H1 (cell line): ENCODE measurements around the gene FCF1. TPM values are rescaled to one million over a fixed set of nuclear protein-coding genes. Genes with fewer than 3 reads are reported as not detected.

Experiments used
- CTCF ChIA-PET: fragments of 300-600 bp; sonication (Branson Sonifier 250); formaldehyde crosslinking; loops from one replicate; lab custom pipeline; 2021; ENCODE audit not compliant: partially characterized antibody; lab: Charles Lee
- POLR2A ChIA-PET: fragments of 300-600 bp; sonication (Branson Sonifier 250); formaldehyde crosslinking; loops from one replicate; lab custom pipeline; 2021; ENCODE audit warnings: inconsistent platforms; ENCODE audit not compliant: partially characterized antibody; lab: Charles Lee
- DNase-seq, 2 experiments: peaks; one replicate each; pipeline versions ENCODE4 v3.0.0 to v3.0.0-alpha.2; 2010 to 2022; ENCODE audit warnings: low spot score in 2 of 2, low read depth in 1 of 2, mixed read lengths in 1 of 2
- FAIRE-seq: peaks from 2 replicates; lab custom pipeline; 2011; peaks lifted over from hg19 to GRCh38; lab: Jason Lieb, UNC
- H2AFZ ChIP-seq: 2 replicates; pipeline ENCODE4 v1.8.1; 2012; ENCODE audit warnings: low read length, inconsistent platforms
- H2AK5ac ChIP-seq: 2 replicates; pipeline ENCODE4 v1.6.1; 2013; ENCODE audit warnings: low read depth, low read length
- H2BK120ac ChIP-seq: replicated peaks from 2 replicates; pipeline ENCODE3; 2013; ENCODE audit warnings: low read depth, low read length, inconsistent platforms
- H2BK12ac ChIP-seq: 2 replicates; pipeline ENCODE4 v1.6.1; 2013; ENCODE audit warnings: low read depth, low read length
- H2BK15ac ChIP-seq: 2 replicates; pipeline ENCODE4 v1.6.1; 2013; ENCODE audit warnings: low read length
- H2BK20ac ChIP-seq: 2 replicates; pipeline ENCODE4 v1.6.1; 2013; ENCODE audit warnings: low read length
- H2BK5ac ChIP-seq: 2 replicates; pipeline ENCODE4 v1.6.1; 2013; ENCODE audit warnings: low read depth, low read length
- H3K14ac ChIP-seq: 2 replicates; pipeline ENCODE4 v1.6.1; 2013; ENCODE audit warnings: inconsistent platforms; ENCODE audit not compliant: insufficient read length
- H3K18ac ChIP-seq: 2 replicates; pipeline ENCODE4 v1.6.1; 2013; ENCODE audit warnings: low read length; ENCODE audit errors: extremely low read depth
- H3K23ac ChIP-seq: 2 replicates; pipeline ENCODE4 v1.6.1; 2013; ENCODE audit warnings: inconsistent platforms; ENCODE audit not compliant: insufficient read length
- H3K23me2 ChIP-seq: 2 replicates; pipeline ENCODE4 v1.6.1; 2013; ENCODE audit warnings: low read depth, low read length
- H3K27ac ChIP-seq: 2 replicates; pipeline ENCODE4 v1.6.1; 2011; ENCODE audit warnings: low read depth, low read length, inconsistent platforms
- H3K27me3 ChIP-seq, 4 experiments: replicated peaks in 1 of 4; 1 replicate in 1 of 4; 2 replicates in 3 of 4; pipeline versions ENCODE4 v1.6.1 to v1.8.1; 2011 to 2013; ENCODE audit warnings: low read length in 3 of 4, mild to moderate bottlenecking in 3 of 4, inconsistent platforms in 2 of 4, mixed read lengths in 2 of 4, moderate library complexity in 1 of 4; ENCODE audit not compliant: control insufficient read depth in 3 of 4, insufficient read depth in 3 of 4; ENCODE audit errors: extremely low read depth in 1 of 4
- H3K36me3 ChIP-seq, 4 experiments: 2 replicates each; pipeline versions ENCODE4 v1.6.1 to v1.8.1; 2011 to 2013; ENCODE audit warnings: mild to moderate bottlenecking in 4 of 4, low read length in 3 of 4, moderate library complexity in 2 of 4, control low read depth in 1 of 4, inconsistent platforms in 1 of 4; ENCODE audit not compliant: insufficient read depth in 4 of 4, control insufficient read depth in 2 of 4
- H3K4ac ChIP-seq: replicated peaks from 2 replicates; pipeline ENCODE3; 2013; ENCODE audit warnings: low read length, low read depth, mixed read lengths, inconsistent platforms; ENCODE audit not compliant: insufficient read length
- H3K4me1 ChIP-seq, 4 experiments: replicated peaks in 1 of 4; 1 replicate in 1 of 4; 2 replicates in 3 of 4; pipeline versions ENCODE4 v1.6.1 to v1.8.1; 2011 to 2013; ENCODE audit warnings: low read length in 3 of 4, inconsistent platforms in 2 of 4, mixed read lengths in 1 of 4; ENCODE audit not compliant: insufficient read depth in 4 of 4, control insufficient read depth in 3 of 4
- H3K4me2 ChIP-seq, 2 experiments: 2 replicates each; pipeline versions ENCODE4 v1.6.1 to v1.8.1; 2011 to 2013; ENCODE audit warnings: low read depth in 2 of 2, low read length in 2 of 2, control low read depth in 1 of 2, inconsistent platforms in 1 of 2, mild to moderate bottlenecking in 1 of 2; ENCODE audit not compliant: insufficient read depth in 1 of 2
- H3K4me3 ChIP-seq, 4 experiments: fragments of 200-600, 300-600 bp in 1 of 4; sonication (generic), shearing (Covaris generic), sonication (Bioruptor Twin) in 1 of 4; 2 replicates each; pipeline versions ENCODE4 v1.5.1 to v1.8.1; 2011 to 2016; ENCODE audit warnings: low read length in 4 of 4, low read depth in 3 of 4, control low read depth in 2 of 4, inconsistent platforms in 2 of 4, mild to moderate bottlenecking in 2 of 4, mixed read lengths in 1 of 4, moderate library complexity in 1 of 4; ENCODE audit not compliant: insufficient read depth in 2 of 4; ENCODE audit errors: extremely low read depth in 1 of 4
- H3K56ac ChIP-seq: replicated peaks from 2 replicates; pipeline ENCODE3; 2013; ENCODE audit warnings: low read depth, mild to moderate bottlenecking, mixed read lengths, low read length, inconsistent platforms; ENCODE audit not compliant: insufficient read length
- H3K79me1 ChIP-seq: 2 replicates; pipeline ENCODE4 v1.6.1; 2013; ENCODE audit warnings: low read depth, low read length, control low read depth
- H3K79me2 ChIP-seq, 2 experiments: 2 replicates each; pipeline versions ENCODE4 v1.6.1 to v1.8.1; 2012 to 2013; ENCODE audit warnings: low read length in 2 of 2, mild to moderate bottlenecking in 2 of 2, inconsistent platforms in 1 of 2; ENCODE audit not compliant: insufficient read depth in 2 of 2, control insufficient read depth in 1 of 2
- H3K9ac ChIP-seq, 4 experiments: replicated peaks in 1 of 4; 1 replicate in 1 of 4; 2 replicates in 3 of 4; pipeline versions ENCODE4 v1.6.1 to v1.8.1; 2011 to 2013; ENCODE audit warnings: low read depth in 3 of 4, low read length in 3 of 4, control low read depth in 2 of 4, mild to moderate bottlenecking in 2 of 4, moderate library complexity in 2 of 4, inconsistent platforms in 1 of 4; ENCODE audit errors: extremely low read depth in 1 of 4
- H3K9me3 ChIP-seq, 2 experiments: 2 replicates each; pipeline versions ENCODE4 v1.6.1 to v1.8.1; 2012 to 2013; ENCODE audit warnings: mild to moderate bottlenecking in 2 of 2, moderate library complexity in 2 of 2, control low read depth in 1 of 2, inconsistent platforms in 1 of 2, low read depth in 1 of 2, low read length in 1 of 2, mixed read lengths in 1 of 2; ENCODE audit not compliant: insufficient read depth in 2 of 2
- H4K20me1 ChIP-seq, 2 experiments: replicated peaks in 1 of 2; 2 replicates each; pipeline versions ENCODE3 to v1.8.1; 2011 to 2013; ENCODE audit warnings: inconsistent platforms in 2 of 2, low read length in 2 of 2, mild to moderate bottlenecking in 1 of 2; ENCODE audit not compliant: insufficient read depth in 2 of 2, control insufficient read depth in 1 of 2
- H4K5ac ChIP-seq: 2 replicates; pipeline ENCODE4 v1.6.1; 2013; ENCODE audit warnings: low read length, low read depth, mixed read lengths, inconsistent platforms; ENCODE audit not compliant: insufficient read length
- H4K8ac ChIP-seq: 2 replicates; pipeline ENCODE4 v1.8.0; 2013; ENCODE audit warnings: mild to moderate bottlenecking, moderate library complexity, low read length, inconsistent platforms; ENCODE audit not compliant: insufficient read depth; ENCODE audit errors: extremely low read depth
- H4K91ac ChIP-seq: replicated peaks from 2 replicates; pipeline ENCODE3; 2013; ENCODE audit warnings: low read length, mixed read lengths, inconsistent platforms; ENCODE audit not compliant: insufficient read length
- BCL11A ChIP-seq, 2 experiments: IDR thresholded peaks; one replicate each; pipeline ENCODE4 v1.6.1; 2011; ENCODE audit warnings: low read depth in 2 of 2, low read length in 2 of 2, mild to moderate bottlenecking in 2 of 2
- HDAC2 ChIP-seq, 2 experiments: fragments of 300-600 bp in 1 of 2; sonication (generic) in 1 of 2; IDR thresholded peaks; 2 replicates each; pipeline ENCODE4 v1.6.1; 2011 to 2012; ENCODE audit warnings: low read depth in 2 of 2, low read length in 2 of 2, mild to moderate bottlenecking in 2 of 2, moderate library complexity in 2 of 2, borderline replicate concordance in 1 of 2, inconsistent platforms in 1 of 2
- PHF8 ChIP-seq: fragments of 200-600 bp; sonication (generic); conservative IDR thresholded peaks from 2 replicates; pipeline ENCODE4 v1.7.1; 2012; ENCODE audit warnings: low read depth, mild to moderate bottlenecking, inconsistent platforms, low read length, moderate library complexity
- POU5F1 ChIP-seq: IDR thresholded peaks from 2 replicates; pipeline ENCODE4 v1.6.1; 2011; ENCODE audit warnings: low read depth, mild to moderate bottlenecking, low read length, moderate library complexity
- SIN3A ChIP-seq, 2 experiments: IDR thresholded peaks in 1 of 2; conservative IDR thresholded peaks in 1 of 2; 2 replicates each; pipeline ENCODE4 v1.6.1; 2011 to 2012; ENCODE audit warnings: low read length in 2 of 2, improper control_type of control experiment in 1 of 2, low read depth in 1 of 2, mild to moderate bottlenecking in 1 of 2
- WGBS, 2 experiments: shearing (Covaris generic) in 1 of 2; methylation state at CpG; one replicate each; pipeline versions ENCODE4 v1.1.6 to v1.1.7; 2013 to 2015; ENCODE audit warnings: low lambda C conversion rate in 2 of 2, mixed read lengths in 2 of 2, inconsistent platforms in 1 of 2, low coverage in 1 of 2, missing lambda C conversion rate in 1 of 2; ENCODE audit not compliant: insufficient replicate concordance in 2 of 2, insufficient coverage in 1 of 2, insufficient read length in 1 of 2; ENCODE audit errors: extremely low coverage in 1 of 2, missing lambda C conversion rate in 1 of 2; 5-methylcytosine and 5-hydroxymethylcytosine counted together
- polyA plus RNA-seq, 7 experiments: library from polyadenylated mRNA; depleted of rRNA in 3 of 7; stranded (reverse) in 5 of 7; unstranded in 2 of 7; fragments of >200 nt in 5 of 7; fragments of 200-250 nt in 2 of 7; gene quantifications; 1 replicate in 5 of 7; 2 replicates in 1 of 7; 4 replicates in 1 of 7; pipeline versions ENCODE4 v1.2.1 to v1.2.3, GENCODE V29; 2011 to 2013; ENCODE audit warnings: missing spikeins in 2 of 7, mixed read lengths in 2 of 7
- total RNA-seq: library from RNA; stranded (reverse); fragmentation: NEBNext Ultra II Directional; extraction: Animal tissue kit (Norgen Biotek cat#: 25700); gene quantifications from 2 replicates; pipeline ENCODE4 v1.2.1, GENCODE V29; 2021
- TF ChIP-seq, protein P1 (sequence below): IDR thresholded peaks from 2 replicates; pipeline ENCODE4 v1.6.1; 2011; ENCODE audit warnings: low read depth, mild to moderate bottlenecking, low read length; ENCODE audit not compliant: insufficient read depth

The FCF1 gene
- total and polyA plus RNA-seq, 2 of the 8 experiments (the other 6 are each of a cell fraction or from before 2014, with no cell fraction given): 48.1 to 84.3 TPM

DNA sequence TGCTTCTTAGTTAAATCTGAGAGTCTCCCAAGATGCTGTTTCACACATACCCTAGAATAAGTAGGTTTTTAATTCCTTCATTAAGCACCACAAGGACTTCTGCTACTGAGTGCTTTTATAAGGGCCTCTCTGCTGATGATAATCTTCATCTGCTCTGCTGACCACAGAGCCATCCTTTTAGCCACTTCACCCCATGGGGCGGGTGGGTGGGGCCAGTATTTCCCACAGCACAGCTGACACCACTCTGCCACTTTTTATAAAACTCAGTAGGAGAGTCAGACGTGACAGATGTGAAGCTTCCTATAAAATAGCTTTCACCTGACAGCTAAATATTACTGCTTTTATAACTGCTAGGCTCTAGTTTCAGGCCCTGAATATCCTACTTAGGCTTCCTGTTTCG, 20.3 kb downstream of the FCF1 start:
- H2AFZ ChIP-seq: no peak overlapping the region
- H3K27ac ChIP-seq: no peak overlapping the region
- H3K18ac ChIP-seq: no peak overlapping the region
- no peak overlapping the region for H3K4ac ChIP-seq
- H3K56ac ChIP-seq: no peak overlapping the region
- no peaks in the 10 kb centered on the region for H3K79me1 ChIP-seq
- H3K4me3 ChIP-seq: no peak overlapping the region
- H2BK120ac ChIP-seq: no peak overlapping the region
- no peak overlapping the region for H3K4me2 ChIP-seq
- no peak overlapping the region for H2BK5ac ChIP-seq
- no peak for FAIRE-seq
- 93% methylated on average over 3 of the region's 3 CpGs; no CpG with 5 or more reads in 1 of the 2 experiments for WGBS, 2 experiments
- no peak overlapping the region for H2BK12ac ChIP-seq
- no peak for DNase-seq
- no peaks in the 10 kb centered on the region; the same call in 1 of the 2 replicates for H3K23me2 ChIP-seq
- no peak overlapping the region for H2BK20ac ChIP-seq
- H4K5ac ChIP-seq: no peak overlapping the region
- no peaks in the 10 kb centered on the region for H3K79me2 ChIP-seq
- H4K20me1 ChIP-seq: no peaks in the 10 kb centered on the region
- H3K36me3 ChIP-seq: peaks cover 2 to 25% (median 12%) of the 10 kb centered on the region in 4 experiments; a peak in 7 of 8 replicates
- ChIA-PET POLR2A (no interaction called here), CTCF (interaction anchor here (1.0 to 1.3 kb wide), 2 partner anchors 55 to 71 kb away, joined by 3 to 4 read pairs; no protein-coding TSS in a partner anchor)
- no peak overlapping the region for H3K9ac ChIP-seq
- no peak overlapping the region for H4K91ac ChIP-seq
- H3K27me3 ChIP-seq: no peaks in the 10 kb centered on the region
- no peak overlapping the region for H4K8ac ChIP-seq
- no peak overlapping the region for H3K14ac ChIP-seq
- no peaks in the 10 kb centered on the region for H3K4me1 ChIP-seq
- H2AK5ac ChIP-seq: no peak overlapping the region
- no peak overlapping the region for H2BK15ac ChIP-seq
- no peaks in the 10 kb centered on the region for H3K9me3 ChIP-seq
- H3K23ac ChIP-seq: no peak overlapping the region
- TF ChIP-seq SIN3A (conservative IDR thresholded peaks at IDR 0.05 in 1 of 2, IDR thresholded peaks at IDR 0.05 in 1 of 2; ENCODE audit: low read depth in 1 of 2, low read length in 2 of 2) (no peak), POU5F1 (no peak), BCL11A (IDR thresholded peaks at IDR 0.05; ENCODE audit: low read depth in 2 of 2, low read length in 2 of 2) (no peak), HDAC2 (IDR thresholded peaks at IDR 0.05; ENCODE audit: borderline replicate concordance in 1 of 2, low read depth in 2 of 2, low read length in 2 of 2) (no peak), PHF8 (no peak)
- TF ChIP-seq, protein P1, sequence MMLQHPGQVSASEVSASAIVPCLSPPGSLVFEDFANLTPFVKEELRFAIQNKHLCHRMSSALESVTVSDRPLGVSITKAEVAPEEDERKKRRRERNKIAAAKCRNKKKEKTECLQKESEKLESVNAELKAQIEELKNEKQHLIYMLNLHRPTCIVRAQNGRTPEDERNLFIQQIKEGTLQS: no peak
